ENCODE measurements around the gene MLN.

DNA sequence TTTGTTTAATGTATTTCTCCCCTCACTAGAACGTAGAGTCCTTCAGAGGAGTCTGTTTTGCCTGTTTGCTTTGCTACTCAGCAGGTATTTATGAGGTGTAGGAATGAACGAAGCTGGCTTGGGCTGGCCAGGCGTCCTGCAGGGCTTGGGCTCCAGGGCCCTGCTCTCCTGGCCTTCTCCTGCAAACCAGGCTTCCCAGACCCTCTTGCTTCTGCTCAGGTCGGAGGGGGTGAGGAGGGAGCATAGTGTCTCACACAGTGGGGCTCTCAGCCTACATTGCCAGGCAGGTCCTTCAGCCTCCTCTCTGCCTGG, 24.6 kb upstream of the MLN start:
- TF ChIP-seq CTCF (IDR thresholded peaks at IDR 0.05), result no peak
- no peak for TF ChIP-seq POLR2A (IDR thresholded peaks at IDR 0.05)
- no peak for TF ChIP-seq EP300 (IDR thresholded peaks at IDR 0.05; ENCODE audit: low read depth)

All from transverse colon (tissue), 3 donors.